ENCODE data around the gene F12. TPM values are rescaled to one million over a fixed set of nuclear protein-coding genes. Genes with fewer than 3 reads are reported as not detected.

The F12 gene
- total RNA-seq = 0.89 and 1.4 TPM in 2 replicates

DNA sequence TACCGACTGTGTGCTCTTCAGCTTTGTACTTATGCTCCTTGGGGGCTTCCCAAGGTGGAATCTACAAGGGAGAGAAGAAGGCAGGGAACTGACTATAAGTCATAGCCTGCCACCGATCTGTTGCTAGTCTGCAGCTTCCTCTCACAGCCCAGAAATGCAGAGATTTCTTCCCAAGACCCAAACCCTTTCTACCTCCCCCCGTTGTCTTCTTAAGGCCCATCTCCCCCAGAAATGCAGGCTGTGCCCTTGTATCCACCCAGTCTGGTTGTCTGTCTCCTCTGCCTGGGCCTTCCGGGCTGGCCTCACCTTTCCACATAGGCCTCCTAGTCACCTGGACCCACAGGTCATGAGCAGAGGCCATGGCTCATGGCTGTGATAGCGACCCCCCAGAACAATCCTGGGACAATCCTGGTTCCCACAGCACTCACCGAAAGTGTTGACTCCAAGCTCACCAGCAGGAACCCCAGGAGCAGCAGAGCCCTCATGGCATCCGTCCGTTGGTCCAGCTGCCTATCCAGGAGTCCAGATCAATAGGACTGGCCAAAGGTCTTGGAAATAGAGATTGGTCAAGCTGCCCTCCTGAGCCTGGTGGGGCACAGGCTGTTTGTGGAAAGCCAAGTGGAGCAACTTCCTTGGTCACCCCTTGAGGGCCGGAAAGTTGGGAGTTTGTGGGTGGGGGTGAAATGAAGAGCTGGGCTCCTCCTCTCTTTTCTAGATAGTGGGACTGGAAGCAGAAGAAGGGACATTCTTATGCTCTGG lies at the start of gene F12:
TSS of gene F12 (minus strand) at position 522 of the 759 bp plus-strand sequence. CDS start at position 485, 37 bp downstream.

DNA sequence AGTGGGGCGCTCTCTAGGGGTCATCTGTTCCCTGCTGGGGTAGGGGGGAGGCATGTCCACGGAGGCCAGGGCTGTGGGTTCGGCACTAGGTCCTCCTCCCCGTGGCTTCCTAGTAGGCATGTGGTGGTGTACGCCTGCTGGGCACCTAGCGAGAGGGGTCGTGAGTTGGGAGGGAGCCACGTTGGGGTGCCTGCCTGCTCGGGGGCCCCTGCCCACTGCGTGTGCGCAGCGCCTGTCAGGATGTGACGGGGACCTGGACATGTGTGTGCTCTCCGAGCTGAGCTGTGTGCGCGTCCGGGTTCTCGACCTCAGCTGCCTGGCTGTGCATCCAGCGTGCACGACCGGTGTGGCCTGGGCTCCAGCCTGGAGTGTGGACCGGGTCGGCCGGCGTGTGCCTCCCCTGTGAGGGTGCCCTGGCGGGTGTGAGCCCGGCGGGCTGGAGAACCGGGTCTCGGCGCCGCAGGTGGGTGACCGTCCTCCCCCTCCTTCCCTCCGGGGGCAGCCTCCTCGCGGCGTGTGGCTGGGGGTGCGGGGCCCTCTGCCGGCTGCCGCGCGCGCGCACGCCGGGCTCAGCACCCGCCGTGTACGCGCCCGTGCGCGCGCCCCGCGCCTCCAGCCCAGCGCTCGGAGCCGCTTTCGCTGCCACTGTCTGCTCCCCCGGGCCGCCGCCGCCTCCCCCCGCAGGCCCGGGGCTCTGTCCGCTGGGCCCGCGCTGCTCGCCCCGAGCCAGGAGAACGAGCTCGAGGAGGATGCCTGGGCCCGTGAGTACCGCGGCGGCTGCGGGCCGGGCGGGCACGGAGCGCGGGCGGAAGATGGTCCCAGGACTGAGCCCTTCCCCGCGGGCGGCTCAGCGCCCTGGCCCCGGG lies 37.1 kb upstream of the F12 start, which contains the start of gene PRR7:
TSS of gene PRR7 (plus strand) at position 615 of the 866 bp plus-strand sequence. CDS start 8,254 bp downstream, outside the sequence.

DNA sequence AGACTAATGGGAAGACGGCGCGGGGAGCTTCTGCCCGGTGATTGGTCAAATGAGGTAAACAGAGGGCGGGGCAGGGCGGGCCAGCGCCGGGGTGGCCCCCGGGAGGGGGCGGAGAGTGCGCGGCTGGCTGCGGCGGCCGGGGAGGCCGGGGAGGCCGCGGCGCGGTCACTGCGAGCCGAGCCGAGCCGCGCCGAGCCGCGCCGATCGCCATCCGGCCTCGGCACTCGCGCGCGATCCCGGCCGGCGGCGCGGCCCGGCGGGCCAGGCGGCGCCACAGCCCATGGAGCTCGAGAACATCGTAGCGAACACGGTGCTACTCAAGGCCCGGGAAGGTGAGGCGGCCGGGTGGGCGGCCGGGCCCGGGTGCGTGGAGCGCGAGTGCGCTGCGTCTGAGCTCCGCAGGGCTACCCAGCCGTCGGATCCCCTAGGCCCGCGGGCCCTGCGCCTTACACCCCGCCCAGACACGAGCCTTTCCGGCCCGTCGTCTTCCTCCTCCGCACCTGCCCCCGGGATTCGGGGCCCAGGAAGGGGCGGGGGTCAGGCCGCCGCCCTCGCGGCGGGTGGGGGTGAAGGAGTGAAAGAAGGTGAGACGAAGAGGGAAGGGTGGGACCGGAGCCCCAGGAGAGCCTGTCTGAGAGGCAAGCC lies 17.3 kb upstream of the F12 start, which contains the start of gene GRK6:
TSS of gene GRK6 (plus strand) at position 111 of the 645 bp plus-strand sequence. CDS start at position 281, 170 bp downstream.

DNA sequence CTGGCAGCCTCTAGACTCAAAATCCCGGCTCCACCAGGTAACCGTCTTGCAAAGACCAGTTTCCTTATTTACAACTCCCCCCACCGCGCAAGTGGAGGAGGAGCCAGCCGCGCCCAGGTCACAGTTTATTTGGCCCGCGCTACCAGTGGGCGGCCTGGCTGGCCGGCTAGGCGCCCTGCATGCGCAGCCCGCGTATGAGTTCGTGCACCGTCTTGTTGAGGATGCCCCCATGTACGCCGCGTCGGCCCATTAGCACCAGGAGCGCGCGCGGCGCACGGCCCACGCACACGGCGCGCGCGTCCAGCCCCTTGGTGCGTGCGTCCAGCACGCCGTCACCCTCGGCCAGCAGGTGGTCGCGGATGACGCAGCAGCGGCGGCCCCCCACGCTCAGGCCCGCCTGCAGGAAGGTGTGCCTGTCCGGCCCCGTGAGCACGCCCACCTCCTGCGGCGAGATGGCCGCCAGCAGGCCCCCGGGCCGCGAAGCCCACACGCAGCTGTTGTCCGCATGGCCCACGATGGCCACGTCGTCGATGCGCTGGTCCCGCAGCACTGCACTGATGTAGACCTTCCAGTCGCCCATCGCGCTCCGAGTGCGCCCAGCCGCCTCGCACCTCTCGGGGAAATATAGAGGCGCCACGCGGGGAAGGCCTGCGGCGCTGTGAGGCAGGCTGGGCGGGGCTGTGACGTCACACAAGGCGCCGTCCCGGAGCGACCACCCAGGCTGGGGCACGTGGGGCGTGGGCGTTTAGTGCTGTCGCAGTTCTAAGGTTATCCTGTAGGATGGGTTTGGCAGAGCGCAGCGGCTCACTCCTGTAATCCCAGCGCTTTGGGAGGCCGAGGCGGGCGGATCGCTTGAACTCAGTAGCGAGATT lies 9.1 kb downstream of the F12 start, which contains the start of gene PFN3:
TSS of gene PFN3 (minus strand) at position 665 of the 872 bp plus-strand sequence. CDS start at position 580, 85 bp downstream.

DNA sequence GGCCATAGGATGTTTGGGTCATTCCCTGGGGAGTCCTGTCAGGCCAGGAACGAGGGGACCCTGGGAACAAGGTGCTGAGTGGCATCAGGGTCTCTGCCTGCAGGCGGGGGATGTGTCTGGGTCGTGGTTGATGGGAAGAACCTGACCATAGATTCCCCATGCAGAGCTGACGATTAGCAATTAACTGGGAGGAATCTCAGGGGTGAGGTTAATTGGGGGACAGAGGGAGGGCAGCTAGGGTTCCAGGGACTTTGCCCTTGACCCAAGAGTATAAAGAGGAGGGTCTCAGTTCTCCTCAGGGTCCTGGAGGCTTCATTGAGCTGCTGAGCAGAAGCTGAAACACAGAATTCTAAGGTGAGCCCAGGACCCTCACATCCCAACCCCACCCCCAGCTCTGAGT lies 25.2 kb downstream of the F12 start, which contains the start of gene SLC34A1:
TSS of gene SLC34A1 (plus strand) at position 301 of the 400 bp plus-strand sequence. CDS start 1,308 bp downstream, outside the sequence.

DNA sequence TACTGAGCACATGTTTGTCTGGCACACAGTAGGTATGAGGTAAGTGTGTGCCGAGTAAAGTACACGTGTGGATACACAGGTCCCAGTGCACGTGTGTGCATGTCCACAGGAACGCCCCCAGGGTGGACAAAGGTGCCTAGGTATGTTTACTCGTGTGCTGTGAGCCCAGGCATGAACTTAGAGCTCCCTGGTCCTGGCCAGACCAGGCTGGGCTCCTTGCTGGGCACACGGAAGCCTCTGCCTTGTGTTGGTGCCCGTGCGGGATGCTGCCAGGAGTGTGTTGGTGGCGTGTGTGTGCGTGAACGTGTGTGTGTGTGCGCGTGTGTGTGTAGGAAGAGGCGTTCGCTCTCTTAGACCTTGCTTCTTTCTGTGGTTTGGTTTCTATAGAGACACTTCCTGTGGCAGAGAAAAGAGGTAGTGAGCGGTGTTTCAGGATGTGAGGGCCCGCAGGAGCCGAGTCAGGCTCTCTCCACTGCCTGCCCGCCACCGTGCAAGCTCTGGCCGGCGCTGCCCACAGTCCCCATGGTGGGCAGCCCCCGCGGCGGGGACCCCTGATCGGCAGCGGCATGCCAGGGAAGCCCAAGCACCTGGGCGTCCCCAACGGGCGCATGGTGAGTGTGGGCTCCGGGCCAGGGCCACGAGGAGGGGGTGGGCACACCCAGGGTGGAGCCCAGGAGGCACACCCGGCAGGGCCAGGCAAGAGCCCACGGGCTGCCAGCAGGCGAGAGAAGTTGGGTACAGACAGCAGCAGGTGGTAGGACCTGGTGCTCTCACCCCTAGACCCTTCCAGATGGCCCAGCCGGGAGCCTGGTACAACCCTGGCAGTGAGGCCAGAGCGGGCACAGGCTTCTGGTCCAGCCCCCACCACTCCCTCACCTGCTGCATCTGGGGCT lies 51.7 kb downstream of the F12 start, which contains the start of gene RGS14:
TSS of gene RGS14 (plus strand) at position 466 of the 893 bp plus-strand sequence. CDS start at position 567, 101 bp downstream.

Other genes with a start within 250 kb of the F12 start
- 21.7 and 27.0 TPM in 2 replicates for gene RAB24, start 105.8 kb downstream of the F12 start, total RNA-seq
- 237 TPM in 2 replicates for gene PRELID1, start 105.8 kb downstream of the F12 start, total RNA-seq
- gene MXD3, start 97.7 kb downstream of the F12 start, total RNA-seq = 32.0 and 68.0 TPM in 2 replicates
- 259 and 320 TPM in 2 replicates for gene LMAN2, start 57.9 kb downstream of the F12 start, total RNA-seq
- gene RGS14, start 51.6 kb downstream of the F12 start, total RNA-seq = 7.2 and 7.9 TPM in 2 replicates
- gene SLC34A1, start 25.1 kb downstream of the F12 start, total RNA-seq = not detected in 2 replicates
- not detected in 2 replicates for gene PFN3, start 8.9 kb downstream of the F12 start, total RNA-seq
- gene GRK6, start 17.1 kb upstream of the F12 start, total RNA-seq = 47.7 TPM in 2 replicates
- gene PRR7, start 37.2 kb upstream of the F12 start, total RNA-seq = 12.1 and 18.9 TPM in 2 replicates
- 243 and 248 TPM in 2 replicates for gene DBN1, start 64.1 kb upstream of the F12 start, total RNA-seq
- gene PDLIM7, start 88.0 kb upstream of the F12 start, total RNA-seq = 167 and 210 TPM in 2 replicates
- gene DOK3, start 100.3 kb upstream of the F12 start, total RNA-seq = 3.2 and 4.4 TPM in 2 replicates
- 106 and 138 TPM in 2 replicates for gene DDX41, start 107.4 kb upstream of the F12 start, total RNA-seq
- gene FAM193B, start 145.0 kb upstream of the F12 start, total RNA-seq = 19.7 and 20.1 TPM in 2 replicates
- gene TMED9, start 182.6 kb upstream of the F12 start, total RNA-seq = 154 and 179 TPM in 2 replicates
- 36.5 and 36.7 TPM in 2 replicates for gene B4GALT7, start 190.6 kb upstream of the F12 start, total RNA-seq

Measured in mammary microvascular endothelial cell (primary cell).